RWPE1 (cell line): Measurements from ENCODE around the gene PDE1C.

ENCODE experiments used
- CTCF ChIA-PET: fragments of 350-600 bp; sonication (Branson Sonifier 250); formaldehyde crosslinking; extraction: SDS; loops from one replicate; lab custom pipeline; 2021; lab: Yijun Ruan, JAX
- POLR2A ChIA-PET: fragments of 400-600 bp; formaldehyde crosslinking; extraction: SDS; loops from one replicate; lab custom pipeline; 2020; ENCODE audit warnings: antibody characterized with exemption; ENCODE audit not compliant: low non-redundant PET; lab: Yijun Ruan, JAX
- DNase-seq: peaks from one replicate; pipeline ENCODE4 v3.0.0; 2012; ENCODE audit warnings: low spot score
- H3K27ac ChIP-seq: fragments of 450-650 bp; 2 replicates; pipeline ENCODE4 v1.5.1; 2017
- TF ChIP-seq, protein P1 (sequence below): fragments of 450-650 bp; conservative IDR thresholded peaks from 2 replicates; pipeline ENCODE4 v1.5.1; 2017; ENCODE audit warnings: low read depth, mild to moderate bottlenecking

Gene PDE1C

DNA sequence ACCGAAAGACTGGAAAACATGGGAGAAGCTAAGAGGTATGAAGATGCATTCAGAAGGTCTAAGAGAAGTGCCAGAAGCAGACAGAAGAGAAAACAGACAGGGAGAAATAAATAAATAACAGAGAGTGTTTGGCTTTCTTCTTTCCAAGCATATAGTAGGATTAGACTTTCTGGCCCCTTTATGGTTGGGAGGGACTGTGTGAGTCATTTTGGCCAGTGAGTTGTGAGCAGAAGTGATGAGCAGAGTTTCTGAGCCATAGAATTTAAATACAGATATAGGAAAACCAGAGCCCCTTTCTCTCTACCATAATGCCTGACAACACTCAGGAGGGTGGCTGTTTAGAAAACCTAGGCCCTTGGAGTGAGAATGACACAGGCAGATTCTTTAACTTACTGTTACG lies 212.2 kb downstream of the PDE1C start:
- DNase-seq, result no peak
- no peak overlapping the region for H3K27ac ChIP-seq
- POLR2A ChIA-PET, result no interaction called here
- CTCF ChIA-PET, result no interaction called here
- TF ChIP-seq, protein P1, sequence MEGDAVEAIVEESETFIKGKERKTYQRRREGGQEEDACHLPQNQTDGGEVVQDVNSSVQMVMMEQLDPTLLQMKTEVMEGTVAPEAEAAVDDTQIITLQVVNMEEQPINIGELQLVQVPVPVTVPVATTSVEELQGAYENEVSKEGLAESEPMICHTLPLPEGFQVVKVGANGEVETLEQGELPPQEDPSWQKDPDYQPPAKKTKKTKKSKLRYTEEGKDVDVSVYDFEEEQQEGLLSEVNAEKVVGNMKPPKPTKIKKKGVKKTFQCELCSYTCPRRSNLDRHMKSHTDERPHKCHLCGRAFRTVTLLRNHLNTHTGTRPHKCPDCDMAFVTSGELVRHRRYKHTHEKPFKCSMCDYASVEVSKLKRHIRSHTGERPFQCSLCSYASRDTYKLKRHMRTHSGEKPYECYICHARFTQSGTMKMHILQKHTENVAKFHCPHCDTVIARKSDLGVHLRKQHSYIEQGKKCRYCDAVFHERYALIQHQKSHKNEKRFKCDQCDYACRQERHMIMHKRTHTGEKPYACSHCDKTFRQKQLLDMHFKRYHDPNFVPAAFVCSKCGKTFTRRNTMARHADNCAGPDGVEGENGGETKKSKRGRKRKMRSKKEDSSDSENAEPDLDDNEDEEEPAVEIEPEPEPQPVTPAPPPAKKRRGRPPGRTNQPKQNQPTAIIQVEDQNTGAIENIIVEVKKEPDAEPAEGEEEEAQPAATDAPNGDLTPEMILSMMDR, result no peak

DNA sequence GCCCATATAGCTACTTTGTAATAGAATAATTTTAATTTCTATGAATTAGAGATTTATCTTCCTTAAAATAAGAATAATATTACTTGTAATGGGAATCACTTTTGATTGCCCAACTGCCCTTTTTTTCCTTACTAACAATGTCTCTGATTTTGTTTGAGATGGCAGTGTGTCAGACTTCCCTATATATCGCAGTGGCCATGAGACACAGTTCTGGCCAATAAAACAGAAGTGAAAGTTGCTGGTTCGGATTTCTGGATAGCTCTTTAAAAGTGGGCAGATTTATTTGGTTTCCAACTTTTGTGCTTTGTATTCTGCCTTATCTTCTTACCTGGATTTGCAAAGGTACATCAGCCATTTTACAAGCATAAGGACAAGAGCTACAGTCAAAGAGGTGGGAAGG lies 213.0 kb downstream of the PDE1C start:
- CTCF ChIA-PET, result no interaction called here
- POLR2A ChIA-PET, result no interaction called here
- no peak overlapping the region for H3K27ac ChIP-seq
- DNase-seq, result no peak
- TF ChIP-seq, protein P1, result no peak

DNA sequence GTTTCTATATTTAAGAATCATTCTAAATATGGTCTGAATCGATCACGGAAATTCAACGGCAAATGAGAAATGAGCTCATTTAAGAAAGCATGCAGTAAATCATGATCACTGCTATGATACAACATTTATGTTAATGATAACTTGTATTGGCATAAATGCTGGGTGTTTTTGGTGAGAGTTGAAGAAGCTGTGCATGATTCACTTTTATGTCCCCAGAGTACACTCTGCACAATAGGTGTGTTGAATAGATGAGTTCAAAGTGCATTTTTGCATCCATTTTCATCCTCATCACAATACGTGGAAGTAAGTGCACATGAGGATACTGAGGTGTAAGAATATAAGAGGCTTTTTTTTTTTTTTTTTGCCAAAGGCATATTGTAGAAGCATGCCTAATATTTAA lies 213.9 kb downstream of the PDE1C start:
- no peak for DNase-seq
- ChIA-PET POLR2A (no interaction called here), CTCF (no interaction called here)
- H3K27ac ChIP-seq, result no peak overlapping the region
- TF ChIP-seq, protein P1, result no peak

DNA sequence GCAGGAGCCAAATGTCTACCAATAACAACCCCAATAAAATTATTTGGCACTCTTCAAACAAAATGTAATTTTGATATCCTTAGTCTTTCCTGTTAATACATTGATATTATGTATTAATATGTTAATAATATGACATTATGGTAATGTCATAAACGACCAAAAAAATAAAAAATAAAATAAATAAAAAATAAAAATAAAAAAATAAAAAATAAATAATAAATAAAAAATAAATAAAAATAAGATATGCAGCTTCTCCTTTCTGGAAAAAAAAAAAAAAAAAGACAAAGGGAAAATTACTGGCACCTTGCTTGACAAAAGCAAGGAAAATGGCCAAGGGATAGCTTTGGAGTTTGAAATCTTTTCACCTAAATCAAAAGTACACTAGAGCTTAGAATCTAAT lies 214.7 kb downstream of the PDE1C start:
- no peak overlapping the region for H3K27ac ChIP-seq
- TF ChIP-seq, protein P1, result no peak
- ChIA-PET POLR2A (no interaction called here), CTCF (no interaction called here)
- no peak for DNase-seq

DNA sequence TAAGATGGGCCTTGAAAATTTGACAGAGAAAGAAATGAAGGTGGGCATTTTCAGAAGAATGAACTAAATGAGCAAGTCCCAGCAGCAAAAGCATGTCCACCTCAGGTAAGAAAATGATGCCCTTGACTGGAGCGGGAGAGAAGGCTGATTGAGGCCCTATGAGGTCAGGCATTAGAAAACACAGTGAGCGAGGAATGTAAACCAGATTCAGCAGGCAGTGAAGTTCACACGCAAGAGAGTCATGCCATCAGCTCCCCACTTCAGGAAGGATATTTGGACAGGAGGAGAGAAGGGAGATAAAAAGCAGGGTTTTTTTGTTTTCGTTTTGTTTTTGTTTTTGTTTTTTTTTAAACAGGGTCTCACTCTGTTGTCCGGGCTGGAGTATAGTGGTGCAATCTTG lies 216.8 kb downstream of the PDE1C start:
- TF ChIP-seq, protein P1, result no peak
- DNase-seq, result no peak
- ChIA-PET CTCF (interaction anchor here (0.6 to 0.7 kb wide), 2 partner anchors 64 to 410 kb away, joined by 4 to 7 read pairs; no protein-coding TSS in a partner anchor), POLR2A (no interaction called here)
- H3K27ac ChIP-seq, result no peak overlapping the region

DNA sequence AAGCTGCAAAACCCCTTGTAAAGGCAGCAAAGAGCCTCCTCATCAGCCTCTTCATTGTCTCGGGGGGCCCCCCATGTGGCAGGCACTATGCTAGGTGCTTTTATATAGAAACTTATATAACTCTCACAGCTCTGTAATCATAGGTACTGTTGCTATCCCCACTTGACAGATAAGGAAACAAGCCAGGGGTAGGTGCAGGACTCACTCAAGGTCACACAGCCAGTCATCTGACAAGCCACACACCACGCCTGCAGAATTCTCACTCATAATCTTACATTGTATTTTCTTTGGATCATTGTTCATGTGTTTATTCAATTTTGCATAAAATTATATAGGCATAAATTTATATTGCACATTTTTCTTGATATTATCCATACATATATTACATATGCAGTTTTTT lies 217.7 kb downstream of the PDE1C start:
- no peak for DNase-seq
- no peak overlapping the region for H3K27ac ChIP-seq
- POLR2A ChIA-PET, result no interaction called here

More for the DNA sequence above, 217.7 kb downstream of the PDE1C start:
- TF ChIP-seq, protein P1, result no peak
- CTCF ChIA-PET, result no interaction called here
